HUES48 (cell line): ENCODE results near the gene CSRP3.
"Not testable (repeated sequence)": the region's sequence is repeated elsewhere in the genome, so short reads cannot be mapped to it uniquely, and the experiment has no call there.

Experiments used
- H3K27ac ChIP-seq: one replicate; pipeline ENCODE4 v1.7.0; 2013; ENCODE audit warnings: low read depth, low read length, inconsistent platforms
- H3K27me3 ChIP-seq: 2 replicates; pipeline ENCODE4 v1.6.1; 2013; ENCODE audit warnings: mild to moderate bottlenecking, low read length; ENCODE audit not compliant: control insufficient read depth, insufficient read depth
- H3K36me3 ChIP-seq: 2 replicates; pipeline ENCODE4 v1.6.1; 2013; ENCODE audit warnings: low read length; ENCODE audit not compliant: control insufficient read depth, insufficient read depth
- H3K4me1 ChIP-seq: 2 replicates; pipeline ENCODE4 v1.6.1; 2013; ENCODE audit warnings: mild to moderate bottlenecking, low read length; ENCODE audit not compliant: control insufficient read depth, insufficient read depth
- H3K4me3 ChIP-seq: 2 replicates; pipeline ENCODE4 v1.5.1; 2013; ENCODE audit warnings: mild to moderate bottlenecking, low read depth, low read length
- H3K9ac ChIP-seq: 2 replicates; pipeline ENCODE4 v1.6.1; 2013; ENCODE audit warnings: mild to moderate bottlenecking, low read depth, low read length, moderate library complexity
- H3K9me3 ChIP-seq: 2 replicates; pipeline ENCODE4 v1.6.1; 2013; ENCODE audit warnings: low read length; ENCODE audit not compliant: control insufficient read depth, insufficient read depth

CSRP3 gene

GRCh38 chr11:19162951-19163505, 38.8 kb downstream of the CSRP3 start:
- Histone ChIP-seq H3K4me1 (no peaks in the 10 kb centered on the region), H3K9ac (no peak overlapping the region), H3K9me3 (no peaks in the 10 kb centered on the region), H3K36me3 (peaks cover 72% of the 10 kb centered on the region), H3K27me3 (no peaks in the 10 kb centered on the region), H3K4me3 (no peak overlapping the region), H3K27ac (no peak overlapping the region)

GRCh38 chr11:19161651-19162050, 40.1 kb downstream of the CSRP3 start:
- peaks cover 65% of the 10 kb centered on the region for H3K36me3 ChIP-seq

GRCh38 chr11:19160847-19161246, 40.9 kb downstream of the CSRP3 start:
- Histone ChIP-seq H3K36me3 (peaks cover 61% of the 10 kb centered on the region), H3K27me3 (no peaks in the 10 kb centered on the region), H3K4me1 (no peaks in the 10 kb centered on the region), H3K27ac (no peak overlapping the region), H3K9me3 (no peaks in the 10 kb centered on the region), H3K4me3 (no peak overlapping the region), H3K9ac (no peak overlapping the region)

More at GRCh38 chr11:19161651-19162050, 40.1 kb downstream of the CSRP3 start:
- Histone ChIP-seq H3K4me1 (no peaks in the 10 kb centered on the region), H3K27ac (no peak overlapping the region), H3K9me3 (no peaks in the 10 kb centered on the region), H3K27me3 (no peaks in the 10 kb centered on the region), H3K9ac (no peak overlapping the region), H3K4me3 (no peak overlapping the region)

- peaks cover 65% of the 10 kb centered on the region for H3K36me3 ChIP-seq
- no peaks in the 10 kb centered on the region for H3K27me3 ChIP-seq
- no peak overlapping the region for H3K4me3 ChIP-seq
- H3K4me1 ChIP-seq, result no peaks in the 10 kb centered on the region
- no peak overlapping the region for H3K27ac ChIP-seq
- H3K9me3 ChIP-seq, result no peaks in the 10 kb centered on the region
- no peak overlapping the region for H3K9ac ChIP-seq
Measured at GRCh38 chr11:19156892-19157291, 44.9 kb downstream of the CSRP3 start.

GRCh38 chr11:19145319-19145718, 56.5 kb downstream of the CSRP3 start:
- peaks cover 52% of the 10 kb centered on the region for H3K36me3 ChIP-seq
- no peak overlapping the region for H3K4me3 ChIP-seq
- no peaks in the 10 kb centered on the region for H3K27me3 ChIP-seq
- H3K27ac ChIP-seq, result no peak overlapping the region
- no peaks in the 10 kb centered on the region for H3K9me3 ChIP-seq
- H3K9ac ChIP-seq, result no peak overlapping the region
- H3K4me1 ChIP-seq, result no peaks in the 10 kb centered on the region

- peaks cover 16% of the 10 kb centered on the region for H3K9me3 ChIP-seq
- not testable (repeated sequence) for H3K9ac ChIP-seq, H3K27ac ChIP-seq, H3K36me3 ChIP-seq, H3K27me3 ChIP-seq, H3K4me3 ChIP-seq, H3K4me1 ChIP-seq
Measured at GRCh38 chr11:19136884-19137283, 64.9 kb downstream of the CSRP3 start.

- H3K27me3 ChIP-seq, result no peaks in the 10 kb centered on the region
- H3K4me3 ChIP-seq, result no peak overlapping the region
- no peak overlapping the region for H3K9ac ChIP-seq
- no peaks in the 10 kb centered on the region; the same call in 1 of the 2 replicates for H3K36me3 ChIP-seq
- peaks cover 19% of the 10 kb centered on the region for H3K9me3 ChIP-seq
- H3K27ac ChIP-seq, result no peak overlapping the region
- H3K4me1 ChIP-seq, result no peaks in the 10 kb centered on the region
Measured at GRCh38 chr11:19134004-19134403, 67.8 kb downstream of the CSRP3 start.
